HepG2 (cell line): ENCODE data around the gene RNASE8.

Experiments used
- HES4 ChIP-seq: sonication (generic); formaldehyde crosslinking; IDR thresholded peaks from 2 replicates; pipeline ENCODE4 v1.9.0; 2021; ENCODE audit warnings: mild to moderate bottlenecking, missing genetic modification reagents, borderline replicate concordance
- NR2C2 ChIP-seq: sonication (generic); formaldehyde crosslinking; IDR thresholded peaks from 2 replicates; pipeline ENCODE4 v1.4.0; 2020; ENCODE audit warnings: missing genetic modification reagents, mild to moderate bottlenecking, moderate library complexity, borderline replicate concordance
- PTBP1 ChIP-seq: fragments of 200-400 bp; formaldehyde crosslinking; IDR thresholded peaks from 2 replicates; pipeline ENCODE4 v1.6.1; 2018; ENCODE audit warnings: low read length, low read depth; ENCODE audit not compliant: poor library complexity, severe bottlenecking
- SP2 ChIP-seq: sonication (generic); formaldehyde crosslinking; IDR thresholded peaks from 2 replicates; pipeline ENCODE4 v1.5.1; 2020; ENCODE audit warnings: mild to moderate bottlenecking, missing genetic modification reagents
- TF ChIP-seq, protein P1 (sequence below): sonication (generic); formaldehyde crosslinking; IDR thresholded peaks from 2 replicates; pipeline ENCODE4 v1.4.0; 2020; ENCODE audit warnings: missing genetic modification reagents
- TF ChIP-seq, protein P2 (sequence below): sonication (generic); formaldehyde crosslinking; conservative IDR thresholded peaks from 2 replicates; pipeline ENCODE4 v1.4.0; 2020; ENCODE audit warnings: missing genetic modification reagents
- TF ChIP-seq, protein P3 (sequence below): sonication (generic); formaldehyde crosslinking; IDR thresholded peaks from 2 replicates; pipeline ENCODE4 v1.5.0; 2020; ENCODE audit warnings: mild to moderate bottlenecking, missing genetic modification reagents, moderate library complexity
- TF ChIP-seq, protein P4 (sequence below): IDR thresholded peaks from 2 replicates; pipeline ENCODE4 v1.6.1; 2016; ENCODE audit warnings: missing compliant biosample characterization, missing genetic modification reagents, borderline replicate concordance

DNA sequence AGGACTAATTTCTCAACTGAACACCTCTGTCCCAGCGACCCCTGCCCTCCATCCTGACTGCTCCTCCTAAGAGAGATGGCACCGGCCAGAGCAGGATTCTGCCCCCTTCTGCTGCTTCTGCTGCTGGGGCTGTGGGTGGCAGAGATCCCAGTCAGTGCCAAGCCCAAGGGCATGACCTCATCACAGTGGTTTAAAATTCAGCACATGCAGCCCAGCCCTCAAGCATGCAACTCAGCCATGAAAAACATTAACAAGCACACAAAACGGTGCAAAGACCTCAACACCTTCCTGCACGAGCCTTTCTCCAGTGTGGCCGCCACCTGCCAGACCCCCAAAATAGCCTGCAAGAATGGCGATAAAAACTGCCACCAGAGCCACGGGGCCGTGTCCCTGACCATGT is 14.7 kb upstream of the RNASE8 start:
- TF ChIP-seq SP2 (CRISPR knock-in tag) (no peak), HES4 (CRISPR knock-in tag) (no peak), PTBP1 (no peak), NR2C2 (CRISPR knock-in tag) (no peak)
- TF ChIP-seq, protein P1, sequence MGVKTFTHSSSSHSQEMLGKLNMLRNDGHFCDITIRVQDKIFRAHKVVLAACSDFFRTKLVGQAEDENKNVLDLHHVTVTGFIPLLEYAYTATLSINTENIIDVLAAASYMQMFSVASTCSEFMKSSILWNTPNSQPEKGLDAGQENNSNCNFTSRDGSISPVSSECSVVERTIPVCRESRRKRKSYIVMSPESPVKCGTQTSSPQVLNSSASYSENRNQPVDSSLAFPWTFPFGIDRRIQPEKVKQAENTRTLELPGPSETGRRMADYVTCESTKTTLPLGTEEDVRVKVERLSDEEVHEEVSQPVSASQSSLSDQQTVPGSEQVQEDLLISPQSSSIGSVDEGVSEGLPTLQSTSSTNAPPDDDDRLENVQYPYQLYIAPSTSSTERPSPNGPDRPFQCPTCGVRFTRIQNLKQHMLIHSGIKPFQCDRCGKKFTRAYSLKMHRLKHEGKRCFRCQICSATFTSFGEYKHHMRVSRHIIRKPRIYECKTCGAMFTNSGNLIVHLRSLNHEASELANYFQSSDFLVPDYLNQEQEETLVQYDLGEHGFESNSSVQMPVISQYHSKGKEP = no peak
- TF ChIP-seq, protein P2, sequence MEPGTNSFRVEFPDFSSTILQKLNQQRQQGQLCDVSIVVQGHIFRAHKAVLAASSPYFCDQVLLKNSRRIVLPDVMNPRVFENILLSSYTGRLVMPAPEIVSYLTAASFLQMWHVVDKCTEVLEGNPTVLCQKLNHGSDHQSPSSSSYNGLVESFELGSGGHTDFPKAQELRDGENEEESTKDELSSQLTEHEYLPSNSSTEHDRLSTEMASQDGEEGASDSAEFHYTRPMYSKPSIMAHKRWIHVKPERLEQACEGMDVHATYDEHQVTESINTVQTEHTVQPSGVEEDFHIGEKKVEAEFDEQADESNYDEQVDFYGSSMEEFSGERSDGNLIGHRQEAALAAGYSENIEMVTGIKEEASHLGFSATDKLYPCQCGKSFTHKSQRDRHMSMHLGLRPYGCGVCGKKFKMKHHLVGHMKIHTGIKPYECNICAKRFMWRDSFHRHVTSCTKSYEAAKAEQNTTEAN (CRISPR knock-in tag) = no peak
- TF ChIP-seq, protein P3, sequence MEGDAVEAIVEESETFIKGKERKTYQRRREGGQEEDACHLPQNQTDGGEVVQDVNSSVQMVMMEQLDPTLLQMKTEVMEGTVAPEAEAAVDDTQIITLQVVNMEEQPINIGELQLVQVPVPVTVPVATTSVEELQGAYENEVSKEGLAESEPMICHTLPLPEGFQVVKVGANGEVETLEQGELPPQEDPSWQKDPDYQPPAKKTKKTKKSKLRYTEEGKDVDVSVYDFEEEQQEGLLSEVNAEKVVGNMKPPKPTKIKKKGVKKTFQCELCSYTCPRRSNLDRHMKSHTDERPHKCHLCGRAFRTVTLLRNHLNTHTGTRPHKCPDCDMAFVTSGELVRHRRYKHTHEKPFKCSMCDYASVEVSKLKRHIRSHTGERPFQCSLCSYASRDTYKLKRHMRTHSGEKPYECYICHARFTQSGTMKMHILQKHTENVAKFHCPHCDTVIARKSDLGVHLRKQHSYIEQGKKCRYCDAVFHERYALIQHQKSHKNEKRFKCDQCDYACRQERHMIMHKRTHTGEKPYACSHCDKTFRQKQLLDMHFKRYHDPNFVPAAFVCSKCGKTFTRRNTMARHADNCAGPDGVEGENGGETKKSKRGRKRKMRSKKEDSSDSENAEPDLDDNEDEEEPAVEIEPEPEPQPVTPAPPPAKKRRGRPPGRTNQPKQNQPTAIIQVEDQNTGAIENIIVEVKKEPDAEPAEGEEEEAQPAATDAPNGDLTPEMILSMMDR = no peak
- TF ChIP-seq, protein P4, sequence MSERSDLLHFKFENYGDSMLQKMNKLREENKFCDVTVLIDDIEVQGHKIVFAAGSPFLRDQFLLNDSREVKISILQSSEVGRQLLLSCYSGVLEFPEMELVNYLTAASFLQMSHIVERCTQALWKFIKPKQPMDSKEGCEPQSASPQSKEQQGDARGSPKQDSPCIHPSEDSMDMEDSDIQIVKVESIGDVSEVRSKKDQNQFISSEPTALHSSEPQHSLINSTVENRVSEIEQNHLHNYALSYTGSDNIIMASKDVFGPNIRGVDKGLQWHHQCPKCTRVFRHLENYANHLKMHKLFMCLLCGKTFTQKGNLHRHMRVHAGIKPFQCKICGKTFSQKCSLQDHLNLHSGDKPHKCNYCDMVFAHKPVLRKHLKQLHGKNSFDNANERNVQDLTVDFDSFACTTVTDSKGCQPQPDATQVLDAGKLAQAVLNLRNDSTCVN (CRISPR knock-in tag) = no peak
